GM12864 (cell line): ENCODE measurements around the gene MAGEB3.
"Not testable (repeated sequence)": the region's sequence is repeated elsewhere in the genome, so short reads cannot be mapped to it uniquely, and the experiment has no call there.

Source experiments
- DNase-seq: peaks from one replicate; pipeline ENCODE4 v3.0.0-alpha.2; 2011; ENCODE audit warnings: low read depth
- H3K4me3 ChIP-seq: 2 replicates; pipeline ENCODE4 v1.5.1; 2011; ENCODE audit warnings: mild to moderate bottlenecking, low read depth, low read length, control low read depth
- CTCF ChIP-seq: IDR thresholded peaks from 2 replicates; pipeline ENCODE4 v1.5.1; 2011; ENCODE audit warnings: low read depth, mild to moderate bottlenecking, moderate library complexity, low read length, control low read depth, inconsistent platforms; ENCODE audit errors: missing control alignments

The MAGEB3 gene

GRCh38 chrX:30230395-30230794 lies at the start of gene MAGEB3:
Gene MAGEB3 (plus strand): TSS chrX:30230657. CDS start chrX:30235925, 5,268 bp downstream.
- TF ChIP-seq CTCF, result no peak
- no peak within 1 kb of the TSS for H3K4me3 ChIP-seq
- no peak for DNase-seq

GRCh38 chrX:30181353-30181752 lies 49.1 kb upstream of the MAGEB3 start:
- no peak overlapping the region for H3K4me3 ChIP-seq
- no peak for TF ChIP-seq CTCF
- no peak for DNase-seq

DNA sequence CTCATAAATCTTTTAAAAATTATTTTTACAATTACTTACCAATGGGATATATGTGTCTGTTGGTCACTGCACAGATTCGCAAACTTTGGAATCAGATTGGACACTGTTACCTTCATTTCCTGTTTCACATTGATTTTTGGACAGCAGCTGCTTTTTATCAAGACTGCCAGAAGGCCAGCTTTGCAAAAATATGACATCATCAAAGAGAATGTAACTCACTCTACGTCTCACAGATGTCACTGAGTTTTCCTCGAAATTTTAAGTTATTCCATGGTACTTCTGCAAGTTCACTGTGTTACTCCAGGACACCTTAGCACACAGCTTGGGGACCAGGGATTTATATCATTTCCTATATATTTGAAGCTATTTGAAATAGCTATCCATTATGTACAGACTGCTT lies 46.9 kb upstream of the MAGEB3 start:
- TF ChIP-seq CTCF, result no peak
- DNase-seq, result no peak
- H3K4me3 ChIP-seq, result no peak overlapping the region

DNA sequence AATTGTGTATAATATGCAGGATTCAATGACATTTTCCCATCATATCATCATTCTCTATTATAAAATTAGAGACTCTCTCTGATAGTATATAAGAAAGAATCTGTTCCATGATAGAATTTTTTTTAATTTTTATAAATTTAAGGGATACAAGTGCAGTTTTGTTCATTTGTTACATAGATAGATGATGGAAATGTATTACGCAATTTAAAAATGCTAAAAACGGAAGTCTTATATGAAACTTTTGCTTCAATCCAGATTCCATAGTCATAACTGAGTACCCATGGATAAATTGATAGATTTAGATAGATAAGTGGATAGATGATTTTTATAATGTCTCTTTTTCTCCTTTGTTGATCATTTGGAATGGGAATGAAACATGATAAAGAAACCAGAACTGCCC lies 40.0 kb upstream of the MAGEB3 start:
- DNase-seq, result no peak
- no peak for TF ChIP-seq CTCF

GRCh38 chrX:30193910-30194309 lies 36.5 kb upstream of the MAGEB3 start:
- not testable (repeated sequence) for DNase-seq, H3K4me3 ChIP-seq

More for the DNA sequence above, 40.0 kb upstream of the MAGEB3 start:
- H3K4me3 ChIP-seq, result no peak overlapping the region

DNA sequence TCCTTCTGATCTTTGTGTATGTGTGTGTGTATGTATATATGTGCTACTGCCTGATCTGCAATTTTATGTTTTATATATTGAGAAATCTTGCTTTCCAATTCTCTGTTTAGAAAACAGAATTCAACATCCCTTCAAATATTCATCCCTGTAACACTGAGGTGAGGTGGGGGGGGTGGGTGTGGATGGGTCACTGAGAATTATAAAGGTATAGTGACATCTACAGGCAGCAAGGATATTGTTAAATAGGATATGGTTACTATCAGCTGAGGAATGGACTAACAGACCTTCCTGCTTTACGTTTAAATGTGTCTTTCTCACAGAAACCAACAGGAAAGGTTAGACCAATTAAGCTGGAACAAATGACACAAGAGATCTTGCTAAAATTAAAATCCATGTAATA lies 34.1 kb upstream of the MAGEB3 start:
- no peak for DNase-seq
- TF ChIP-seq CTCF, result no peak
- H3K4me3 ChIP-seq, result no peak overlapping the region

DNA sequence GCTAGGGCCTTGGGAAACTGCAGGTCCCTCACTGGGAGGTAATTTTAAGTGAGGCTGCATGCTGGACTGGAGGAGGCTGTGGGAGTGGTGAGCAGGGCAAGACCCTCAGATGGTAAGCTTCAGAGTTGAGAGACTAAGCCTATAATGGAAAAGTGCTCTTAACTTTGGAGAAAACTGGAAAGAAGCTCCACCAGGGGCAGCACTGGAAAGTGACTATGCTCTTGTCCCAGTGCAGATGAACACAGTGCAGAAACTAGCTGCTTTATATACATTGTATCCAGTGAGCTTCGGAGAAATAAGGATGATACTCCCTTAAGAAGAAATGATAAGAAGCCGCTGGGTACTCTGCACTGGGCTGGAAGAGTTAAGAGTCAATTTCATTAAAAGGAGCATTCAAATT lies 18.3 kb upstream of the MAGEB3 start:
- no peak overlapping the region for H3K4me3 ChIP-seq
- no peak for TF ChIP-seq CTCF
- DNase-seq, result no peak

DNA sequence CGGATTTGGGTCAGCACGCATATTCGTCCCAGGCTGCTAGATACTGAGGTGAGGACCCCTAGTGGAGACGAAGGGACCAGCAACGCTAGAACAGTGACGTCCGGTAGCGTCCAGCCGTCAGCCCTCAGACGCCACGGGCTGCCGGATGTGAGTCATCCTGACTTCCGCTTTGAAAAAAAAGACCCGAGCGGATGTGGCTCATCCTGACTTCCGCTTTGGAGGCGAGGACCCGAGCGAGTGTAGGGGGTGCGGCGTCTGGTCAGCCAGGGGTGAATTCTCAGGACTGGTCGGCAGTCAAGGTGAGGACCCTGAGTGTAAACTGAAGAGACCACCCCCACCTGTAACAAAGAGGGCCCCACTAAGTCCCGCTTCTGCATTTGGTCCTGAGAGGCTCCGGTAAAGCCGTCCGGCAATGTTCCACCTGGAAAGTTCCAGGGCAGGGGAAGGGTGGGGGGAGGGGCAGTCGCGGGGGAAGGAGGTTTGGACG lies 15.1 kb upstream of the MAGEB3 start, which contains the start of gene MAGEB2:
TSS of gene MAGEB2 (plus strand) at position 207 of the 487 bp plus-strand sequence. CDS start 3,018 bp downstream, outside the sequence.
- TF ChIP-seq CTCF, result peak; percentile 11
- DNase-seq, result no peak
- H3K4me3 ChIP-seq, result no peak within 1 kb of the TSS
